Measurements from ENCODE around the gene BOK. TPM values are rescaled to one million over a fixed set of nuclear protein-coding genes. Genes with fewer than 3 reads are reported as not detected.

The BOK gene
- total RNA-seq, 1 experiment from 2014 or later = 33.9 TPM

DNA sequence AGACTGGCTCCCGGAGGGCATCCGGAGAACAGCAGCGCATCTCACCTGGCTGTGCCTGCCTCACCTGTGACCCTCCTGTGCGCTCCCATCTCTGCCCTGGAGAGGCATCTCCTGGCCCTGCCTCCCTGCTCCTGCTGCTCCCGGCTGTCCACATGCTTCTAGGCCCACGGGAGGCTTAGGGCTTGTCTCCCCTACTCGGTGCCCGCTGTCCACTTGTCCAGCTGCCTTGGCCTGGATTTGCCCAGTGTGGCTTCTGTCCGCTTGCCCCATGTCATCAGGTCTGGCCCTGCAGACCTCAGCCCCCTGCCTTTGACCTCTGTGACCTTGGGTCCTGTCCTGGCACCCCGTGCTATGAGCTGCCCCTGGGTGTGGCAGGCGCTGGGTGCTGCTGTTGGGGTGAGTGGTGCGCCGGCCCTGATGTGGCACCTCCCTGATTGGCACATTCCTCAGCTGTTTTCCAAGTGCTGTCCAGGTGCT is 4.5 kb downstream of the BOK start:
- Histone ChIP-seq H3K9me3 (ENCODE audit: control insufficient read depth, low read depth, low read length) (no peaks in the 10 kb centered on the region), H3K4me1 (ENCODE audit: insufficient read depth, low read length) (no peaks in the 10 kb centered on the region), H4K91ac (ENCODE audit: insufficient read length, low read depth, low read length) (no peak overlapping the region), H3K23ac (ENCODE audit: insufficient read length, low read depth, low read length) (no peak overlapping the region), H3K27ac (ENCODE audit: insufficient read length, low read depth, low read length) (no peak overlapping the region), H3K23me2 (ENCODE audit: insufficient read length, low read depth, low read length, poor library complexity, severe bottlenecking) (peaks cover 6% of the 10 kb centered on the region), H3K4me2 (ENCODE audit: insufficient read depth, insufficient read length, low read length) (no peak overlapping the region), H2BK15ac (ENCODE audit: low read depth, low read length) (no peak overlapping the region), H3K4ac (ENCODE audit: low read depth, low read length) (no peak overlapping the region), H3K14ac (ENCODE audit: insufficient read depth, low read length) (no peak overlapping the region), H3K27me3 (ENCODE audit: insufficient read depth, low read length) (no peaks in the 10 kb centered on the region), H2AK5ac (ENCODE audit: insufficient read length, low read length) (no peak overlapping the region), H2BK20ac (ENCODE audit: low read depth, low read length, poor library complexity, severe bottlenecking) (no peak overlapping the region), H2BK12ac (ENCODE audit: insufficient read length, low read depth, low read length) (no peak overlapping the region), H3K79me1 (ENCODE audit: insufficient read depth, low read depth, low read length, poor library complexity, severe bottlenecking) (no peaks in the 10 kb centered on the region), H3K79me2 (ENCODE audit: insufficient read depth, low read length) (no peaks in the 10 kb centered on the region; the same call in 1 of the 2 replicates), H4K8ac (replicated peaks; ENCODE audit: insufficient read length, low read depth, low read length) (no peak overlapping the region), H3T11ph (ENCODE audit: low read length) (no peak overlapping the region), H3K9ac (ENCODE audit: extremely low read depth, insufficient read length, low read length) (no peak overlapping the region), H2BK5ac (ENCODE audit: insufficient read length, low read length) (no peak overlapping the region), H2BK120ac (ENCODE audit: low read depth, low read length, poor library complexity, severe bottlenecking) (no peak overlapping the region), H3K18ac (ENCODE audit: insufficient read length, low read depth, low read length) (no peak overlapping the region), H2AFZ (ENCODE audit: low read length) (no peak overlapping the region), H3K56ac (ENCODE audit: insufficient read length, low read depth, low read length) (no peak overlapping the region), H4K20me1 (ENCODE audit: control insufficient read depth, insufficient read depth, insufficient read length) (no peaks in the 10 kb centered on the region), H4K5ac (ENCODE audit: insufficient read length, low read depth, low read length) (no peak overlapping the region)
- no peak overlapping the region; a peak in 1 of 7 replicates for H3K27ac Mint-ChIP-seq
- TF ChIP-seq CTCF (conservative IDR thresholded peaks at IDR 0.05) = no peak
- H3K9me3 Mint-ChIP-seq = no peaks in the 10 kb centered on the region; a peak in 1 of 5 replicates
- 0 out of 5 replicates have a peak overlapping the region, but pooled peaks of 1 of the 2 experiments have one; percentile 23 for H3K4me3 Mint-ChIP-seq
- WGBS (ENCODE audit: extremely low coverage, insufficient read length, low lambda C conversion rate) = no CpG with 5 or more reads among the region's 13 CpGs
- H3K36me3 Mint-ChIP-seq (ENCODE audit: insufficient read depth in 1 of 3, low read depth in 3 of 3) = peaks cover 2 to 4% (median 2%) of the 10 kb centered on the region in 3 experiments; a peak in 4 of 7 replicates
- DNase-seq = peak; percentile 24
- H3K4me1 Mint-ChIP-seq = peaks cover 6 to 14% of the 10 kb centered on the region in 2 experiments; a peak in 3 of 4 replicates
- H3K27me3 Mint-ChIP-seq (ENCODE audit: low read depth) = no peaks in the 10 kb centered on the region
